Renal cortex interstitium (tissue), 15 donors: Measurements from ENCODE around the gene GPAT3. TPM values are rescaled to one million over a fixed set of nuclear protein-coding genes. Genes with fewer than 3 reads are reported as not detected.
A peak's percentile ranks its signal among the peaks of the same experiment; 100 is the strongest.
"Not testable (repeated sequence)": the region's sequence is repeated elsewhere in the genome, so short reads cannot be mapped to it uniquely, and the experiment has no call there.

Source experiments
- DNase-seq, 11 donors: peaks; one replicate each; pipeline ENCODE4 v3.0.0-alpha.2; 2013; ENCODE audit warnings: low read depth in 9 of 11, low spot score in 4 of 11; ENCODE audit errors: extremely low read depth in 1 of 11
- long read RNA-seq, 16 experiments: transcript quantifications; one replicate each; lab custom pipeline, GENCODE V29; 2026
- polyA plus RNA-seq, 3 donors: library from polyadenylated mRNA; unstranded; fragments of 120-200 nt; gene quantifications; one replicate each; pipeline ENCODE4 v1.2.1, GENCODE V29; 2013; ENCODE audit not compliant: insufficient read length in 3 of 3

The GPAT3 gene
- 10 to 100 TPM; 13.4 to 37.0 (median 26.2) TPM for polyA plus RNA-seq
- long read RNA-seq, donor 1, partial matches to known transcripts = 0 of 3 reads
- long read RNA-seq, donor 1, other reads (novel, unspliced or antisense) = 0 of 3 reads
- long read RNA-seq, donor 2, partial matches to known transcripts = 0 of 2 reads
- long read RNA-seq, donor 2, other reads (novel, unspliced or antisense) = 0 of 2 reads
- long read RNA-seq, donor 3, partial matches to known transcripts = 6 of 10 reads
- long read RNA-seq, donor 3, other reads (novel, unspliced or antisense) = 0 of 10 reads
- long read RNA-seq, donor 4, partial matches to known transcripts = 0 of 3 reads
- long read RNA-seq, donor 4, other reads (novel, unspliced or antisense) = 0 of 3 reads
- long read RNA-seq, donor 5 = 0 reads
- long read RNA-seq, donor 6, partial matches to known transcripts = 9 of 12 reads
- long read RNA-seq, donor 6, other reads (novel, unspliced or antisense) = 0 of 12 reads
- long read RNA-seq, donor 7, partial matches to known transcripts = 0 of 7 reads
- long read RNA-seq, donor 7, other reads (novel, unspliced or antisense) = 0 of 7 reads
- long read RNA-seq, donor 8 = 0 reads
- long read RNA-seq, donor 9, partial matches to known transcripts = 0 of 3 reads
- long read RNA-seq, donor 9, other reads (novel, unspliced or antisense) = 0 of 3 reads
- long read RNA-seq, donor 10, partial matches to known transcripts = 8 of 11 reads
- long read RNA-seq, donor 10, other reads (novel, unspliced or antisense) = 0 of 11 reads
- long read RNA-seq, donor 11 = 0 reads
- long read RNA-seq, donor 12 = 0 reads
- long read RNA-seq, donor 13 = 0 reads
- long read RNA-seq, donor 14, partial matches to known transcripts = 0 of 6 reads
- long read RNA-seq, donor 14, other reads (novel, unspliced or antisense) = 0 of 6 reads
- long read RNA-seq, donor 15, partial matches to known transcripts = 0 of 1 reads
- long read RNA-seq, donor 15, other reads (novel, unspliced or antisense) = 0 of 1 reads
- long read RNA-seq, donor 16, partial matches to known transcripts = 8 of 15 reads
- long read RNA-seq, donor 16, other reads (novel, unspliced or antisense) = 0 of 15 reads

- DNase-seq = peak in 6 of 11 donors; percentile 29 to 44 (median 34)
Measured at GRCh38 chr4:83535520-83536361, at the start of gene GPAT3. GPAT3 (plus strand) TSS chr4:83536108; CDS start chr4:83536623, 515 bp downstream.

DNA sequence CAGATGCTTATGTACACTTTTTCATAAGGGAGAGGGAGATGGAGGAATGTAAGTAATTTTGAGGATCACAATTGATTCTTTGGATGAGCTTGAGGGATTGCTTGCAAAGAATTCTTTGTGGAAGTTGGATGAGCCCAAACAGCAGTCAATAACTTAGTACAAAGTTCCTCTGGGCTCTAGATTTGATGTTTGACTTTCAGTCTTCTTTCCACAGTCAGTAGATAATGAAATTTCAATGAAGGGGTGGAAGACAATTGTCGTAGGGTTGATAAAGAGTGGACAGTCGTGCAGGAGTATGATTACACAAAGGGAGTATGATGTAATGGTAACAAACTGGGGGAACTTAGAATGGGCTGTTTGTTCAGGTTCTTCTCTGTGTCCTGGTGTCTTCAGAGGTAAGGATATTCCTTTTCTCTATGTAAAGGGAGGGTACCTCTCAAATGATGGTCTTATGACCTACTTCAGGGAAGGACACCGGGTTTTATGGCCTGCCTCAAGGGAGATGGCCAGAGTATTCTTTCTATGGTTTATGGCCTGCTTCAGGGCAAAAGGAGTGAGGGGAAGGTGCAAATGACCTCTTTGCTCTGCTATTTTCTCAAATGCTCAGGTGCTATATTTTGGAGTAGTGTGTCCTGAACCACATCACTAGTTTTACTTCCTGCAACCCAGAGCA, 49.3 kb upstream of the GPAT3 start:
- DNase-seq = no peak

DNA sequence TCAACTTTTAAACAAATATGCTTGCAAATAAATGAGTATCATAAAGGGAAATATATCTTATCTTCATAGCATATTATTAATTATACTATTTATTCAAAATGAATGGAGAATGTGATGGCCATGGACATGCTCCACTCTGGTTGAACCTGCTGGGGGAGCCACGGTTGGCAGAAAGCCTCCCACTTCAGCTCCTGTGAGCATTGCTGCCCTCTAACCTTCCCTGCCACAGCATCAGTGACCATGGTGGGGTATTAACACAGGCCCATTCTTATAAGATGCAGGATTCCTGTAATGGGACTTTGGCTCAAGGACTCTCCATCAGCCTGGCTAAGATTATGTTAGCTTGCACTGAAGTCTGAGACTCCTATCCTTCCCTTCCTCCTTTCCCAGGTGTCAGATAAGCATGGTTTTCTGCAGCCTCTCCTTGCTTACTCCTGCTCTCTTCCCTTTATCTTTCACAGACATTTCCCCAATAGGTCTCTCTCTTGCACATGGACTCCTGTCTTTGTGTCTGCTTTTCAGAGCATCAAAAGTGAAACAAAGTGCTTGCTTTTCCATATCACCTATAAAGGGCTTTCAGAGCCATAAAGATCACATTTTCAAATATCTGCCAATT, 46.1 kb upstream of the GPAT3 start:
- DNase-seq = no peak

DNA sequence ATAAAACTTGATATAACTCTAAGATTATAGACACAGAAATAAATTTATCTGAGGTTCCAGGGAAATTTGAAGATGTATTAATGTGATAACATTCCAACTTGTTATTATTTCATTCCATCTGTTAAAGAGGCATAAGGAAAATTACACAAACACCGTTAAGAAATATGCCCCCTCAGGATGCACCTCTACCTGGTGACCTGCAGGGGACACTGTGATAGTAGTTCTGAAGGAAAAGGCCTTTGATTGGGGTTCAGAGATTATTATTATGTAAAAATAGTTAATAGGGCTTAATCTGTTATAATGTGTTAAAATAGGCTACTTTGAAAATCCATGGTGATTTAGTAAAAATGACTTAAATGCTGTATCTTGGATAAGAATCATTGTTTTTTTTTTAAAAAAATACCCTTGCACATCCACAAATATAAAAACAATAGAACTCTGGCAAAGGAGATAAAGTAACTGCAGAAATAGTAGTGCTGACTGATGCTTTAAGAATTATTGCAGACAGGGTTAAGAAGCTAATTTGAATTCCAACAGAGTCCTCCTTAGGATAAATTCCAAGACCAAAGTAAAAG, 44.9 kb upstream of the GPAT3 start:
- DNase-seq = no peak

- not testable (repeated sequence) for DNase-seq
Measured at GRCh38 chr4:83496085-83496917, 39.6 kb upstream of the GPAT3 start.

- DNase-seq = no peak
Measured at GRCh38 chr4:83498187-83498586, 37.7 kb upstream of the GPAT3 start.

GRCh38 chr4:83501671-83502070, 34.2 kb upstream of the GPAT3 start:
- DNase-seq = not testable (repeated sequence)

DNA sequence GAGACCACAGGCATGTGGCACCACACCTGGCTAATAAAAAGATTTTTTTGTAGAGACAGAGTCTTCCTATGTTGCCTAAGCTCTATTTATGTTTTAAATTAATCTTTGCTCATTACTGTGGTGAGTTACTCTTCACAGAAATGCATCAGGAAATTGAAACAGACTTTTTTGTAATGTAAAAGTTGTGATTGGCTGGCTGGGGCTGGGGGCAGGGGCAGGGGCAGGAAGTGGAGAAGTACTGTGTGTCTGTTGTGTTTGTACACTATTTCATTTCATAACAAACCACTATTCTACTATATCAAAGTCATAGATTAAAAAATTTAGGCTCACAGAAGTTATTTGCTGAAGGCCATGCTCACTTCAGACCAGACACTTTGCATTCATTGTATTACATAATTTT, 31.9 kb upstream of the GPAT3 start:
- DNase-seq = no peak

GRCh38 chr4:83504503-83504902, 31.4 kb upstream of the GPAT3 start:
- no peak for DNase-seq

GRCh38 chr4:83504996-83505395, 30.9 kb upstream of the GPAT3 start:
- DNase-seq = no peak

DNA sequence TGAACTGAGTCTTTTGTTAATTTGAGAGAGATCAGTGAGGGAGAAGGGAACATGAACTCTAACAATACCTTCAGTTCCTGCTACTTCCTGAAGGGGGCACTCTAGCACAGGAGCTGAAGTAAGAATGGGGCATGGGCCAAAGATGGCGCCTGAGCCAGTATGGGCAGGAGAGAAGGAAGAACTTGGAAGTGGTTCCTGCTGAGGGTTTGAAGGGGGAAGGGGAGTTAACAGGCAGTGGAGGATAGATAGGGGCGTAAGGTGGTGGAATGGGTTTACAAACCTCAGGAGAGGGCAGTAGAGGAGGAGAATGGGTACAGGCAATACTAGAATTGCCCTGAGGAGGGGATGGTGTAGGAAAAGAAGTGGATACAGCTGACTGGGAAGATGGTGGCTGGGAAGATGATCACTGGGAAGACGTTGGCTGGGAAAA, 26.7 kb upstream of the GPAT3 start:
- not testable (repeated sequence) for DNase-seq

GRCh38 chr4:83510442-83510841, 25.5 kb upstream of the GPAT3 start:
- DNase-seq = no peak

GRCh38 chr4:83516042-83516772, 19.7 kb upstream of the GPAT3 start:
- DNase-seq = no peak

GRCh38 chr4:83522239-83522638, 13.7 kb upstream of the GPAT3 start:
- no peak for DNase-seq

DNA sequence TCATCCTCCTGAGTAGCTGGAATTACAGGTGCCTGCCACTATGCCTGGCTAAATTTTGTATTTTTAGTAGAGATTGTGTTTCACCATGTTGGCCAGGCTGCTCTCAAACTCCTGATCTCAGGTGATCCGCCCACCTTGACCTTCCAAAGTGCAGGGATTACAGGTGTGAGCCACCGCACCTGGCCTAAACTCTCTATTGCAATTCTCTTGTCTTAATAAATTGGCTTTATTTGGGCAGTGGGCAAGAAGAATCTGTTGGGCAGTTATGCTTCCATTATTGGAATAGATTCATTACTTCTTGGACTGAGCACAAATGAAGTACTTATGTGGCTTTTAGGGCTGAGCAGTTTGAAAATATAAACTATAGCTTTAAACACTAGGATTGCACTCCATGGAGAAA, 8.2 kb upstream of the GPAT3 start:
- no peak for DNase-seq
